ENCODE data around the gene PGAP6.
"Not testable (repeated sequence)": the region's sequence is repeated elsewhere in the genome, so short reads cannot be mapped to it uniquely, and the experiment has no call there.

PGAP6 gene

GRCh38 chr16:401468-402348 is 19.9 kb upstream of the PGAP6 start, which contains the start of gene DECR2:
Gene DECR2, plus strand, starts transcription at chr16:401885. Its CDS starts 79 bp downstream, at chr16:401964.
- peak; percentile 99 for DNase-seq (ENCODE audit: low read depth)

- DNase-seq (ENCODE audit: low read depth), result no peak
Measured at GRCh38 chr16:400061-400591, 18.3 kb upstream of the PGAP6 start.

- no peak for DNase-seq (ENCODE audit: low read depth)
Measured at GRCh38 chr16:399340-400019, 17.7 kb upstream of the PGAP6 start.

GRCh38 chr16:398561-399339 is 17.0 kb upstream of the PGAP6 start:
- no peak for DNase-seq (ENCODE audit: low read depth)

GRCh38 chr16:397736-398332 is 16.1 kb upstream of the PGAP6 start:
- DNase-seq (ENCODE audit: low read depth), result no peak

GRCh38 chr16:397135-397661 is 15.4 kb upstream of the PGAP6 start, which contains the start of gene NME4:
Gene NME4, plus strand, starts transcription at chr16:397199. Its CDS starts 24 bp downstream, at chr16:397223.
- no peak for DNase-seq (ENCODE audit: low read depth)

GRCh38 chr16:396605-397004 is 14.8 kb upstream of the PGAP6 start:
- DNase-seq (ENCODE audit: low read depth), result no peak

- no peak for DNase-seq (ENCODE audit: low read depth)
Measured at GRCh38 chr16:396199-396598, 14.4 kb upstream of the PGAP6 start.

- DNase-seq (ENCODE audit: low read depth), result no peak
Measured at GRCh38 chr16:392450-393030, 10.8 kb upstream of the PGAP6 start.

GRCh38 chr16:391885-392335 is 10.1 kb upstream of the PGAP6 start:
- DNase-seq (ENCODE audit: low read depth), result peak; percentile 74

- DNase-seq (ENCODE audit: low read depth), result no peak
Measured at GRCh38 chr16:389352-389751, 7.6 kb upstream of the PGAP6 start.

GRCh38 chr16:387761-388666 is 6.2 kb upstream of the PGAP6 start:
- not testable (repeated sequence) for DNase-seq (ENCODE audit: low read depth)

- DNase-seq (ENCODE audit: low read depth), result no peak
Measured at GRCh38 chr16:386641-387156, 4.9 kb upstream of the PGAP6 start.

GRCh38 chr16:383326-384051 is 1.7 kb upstream of the PGAP6 start:
- no peak for DNase-seq (ENCODE audit: low read depth)

GRCh38 chr16:381012-381788 is 578 bp downstream of the PGAP6 start:
- DNase-seq (ENCODE audit: low read depth), result no peak

- DNase-seq (ENCODE audit: low read depth), result no peak
Measured at GRCh38 chr16:380762-381011, 1.1 kb downstream of the PGAP6 start.

- DNase-seq (ENCODE audit: low read depth), result no peak
Measured at GRCh38 chr16:379961-380761, 1.6 kb downstream of the PGAP6 start.
